DMS 273 treated with DMSO at 0.1 percent for 48 hours (cell line): ENCODE results near the gene TMEM255B.

Experiments
- DNase-seq: peaks from one replicate; lab custom pipeline; 2025; lab: John Stamatoyannopoulos, UW

TMEM255B gene

DNA sequence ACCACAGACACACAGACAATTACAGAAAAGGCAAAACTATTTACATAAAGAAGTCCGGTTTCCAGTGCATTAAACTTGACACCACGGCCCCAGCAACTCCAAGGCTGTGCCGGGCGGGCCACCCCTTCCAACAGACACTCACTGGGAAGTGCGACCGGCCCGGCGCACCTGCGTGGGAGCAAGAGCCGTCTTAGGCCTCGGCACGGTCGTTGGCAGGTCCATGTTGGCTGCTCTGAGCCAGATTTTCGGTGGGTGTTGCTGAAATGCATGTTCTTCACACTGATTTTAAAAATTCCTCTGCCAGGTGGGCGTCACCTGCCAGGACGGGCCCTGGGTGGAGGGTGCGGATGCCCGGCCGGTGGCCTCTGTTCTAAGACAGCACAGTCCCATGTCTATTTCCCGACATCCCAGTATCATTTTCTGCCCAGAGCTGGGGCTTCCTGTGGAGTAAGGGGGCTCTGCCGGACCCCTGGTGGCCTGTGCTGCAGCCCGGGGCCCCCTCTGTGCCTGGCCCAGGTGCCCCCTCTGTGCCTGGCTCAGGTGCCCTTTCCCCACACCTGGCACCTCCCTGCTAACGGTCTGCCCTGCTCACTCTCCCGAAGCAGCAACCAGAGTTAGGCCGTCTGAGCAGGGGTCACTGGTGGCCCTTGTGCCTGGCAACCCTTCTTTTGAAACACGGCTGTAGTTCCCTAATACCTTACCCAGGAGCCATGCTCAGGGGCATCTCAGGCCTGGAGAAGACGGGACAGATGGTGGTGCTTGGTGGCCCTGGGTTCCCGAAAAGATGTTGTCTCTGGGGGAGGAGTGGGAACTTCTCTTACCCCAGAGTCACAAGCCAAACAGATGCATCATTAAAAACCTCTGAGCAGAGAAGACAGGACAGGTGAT is 9.2 kb downstream of the TMEM255B start:
- no peak for DNase-seq

DNA sequence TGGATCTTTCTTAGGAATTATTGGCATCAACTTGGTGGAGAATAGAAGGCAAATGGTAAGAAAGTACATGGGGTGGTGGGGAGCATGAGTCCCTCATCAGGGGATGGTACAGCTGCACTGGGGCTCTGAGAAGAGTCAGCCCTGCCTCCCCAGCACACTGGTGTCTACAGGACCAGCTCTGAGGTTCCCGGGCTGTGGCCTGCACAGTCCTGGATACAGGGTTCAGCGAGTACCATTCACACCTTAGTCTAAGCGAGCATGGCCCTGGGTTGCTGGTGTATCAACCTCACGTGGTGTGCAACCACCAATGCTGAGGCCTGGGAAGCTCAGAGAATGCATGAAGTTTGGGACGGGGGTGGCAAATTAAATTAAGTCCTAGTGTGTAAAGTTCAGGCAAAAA is 10.1 kb downstream of the TMEM255B start:
- no peak for DNase-seq

DNA sequence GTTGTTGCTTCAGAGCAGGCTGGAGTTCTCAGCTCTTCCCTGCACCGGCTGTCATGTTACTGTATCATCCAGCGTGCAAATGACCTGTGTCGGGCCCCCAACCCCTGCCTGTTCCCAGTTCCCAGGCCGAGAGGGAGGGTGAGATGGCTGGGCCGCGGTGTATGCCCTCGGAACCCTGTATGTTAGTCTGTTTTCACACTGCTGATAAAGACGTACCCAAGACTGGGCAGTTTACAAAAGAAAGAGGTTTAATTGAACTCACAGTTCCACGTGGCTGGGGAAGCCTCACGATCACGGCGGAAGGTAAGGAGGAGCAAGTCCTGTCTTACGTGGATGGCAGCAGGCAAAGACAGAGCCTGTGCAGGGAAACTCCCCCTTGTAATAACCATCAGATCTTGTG is 10.9 kb downstream of the TMEM255B start:
- no peak for DNase-seq

DNA sequence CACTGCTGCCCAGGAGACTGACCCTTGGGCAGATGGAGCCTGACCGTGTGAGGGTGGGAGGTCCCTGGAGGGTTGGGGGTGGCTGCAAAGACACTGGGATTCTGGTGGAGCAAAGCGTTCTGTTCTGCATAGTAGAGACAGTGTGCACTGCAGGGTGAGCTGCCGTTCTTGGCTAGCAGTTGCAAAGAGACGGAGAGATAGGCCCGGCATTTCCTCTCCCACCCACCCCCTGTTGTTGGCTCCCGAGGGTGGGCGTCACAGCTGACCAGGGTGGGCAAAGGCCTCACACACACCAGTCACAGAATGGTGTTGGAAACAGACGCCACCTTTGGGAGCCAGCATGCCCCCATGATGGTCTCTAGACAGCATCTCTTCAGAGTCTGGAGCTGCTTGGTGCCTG is 11.4 kb downstream of the TMEM255B start:
- DNase-seq, result no peak

DNA sequence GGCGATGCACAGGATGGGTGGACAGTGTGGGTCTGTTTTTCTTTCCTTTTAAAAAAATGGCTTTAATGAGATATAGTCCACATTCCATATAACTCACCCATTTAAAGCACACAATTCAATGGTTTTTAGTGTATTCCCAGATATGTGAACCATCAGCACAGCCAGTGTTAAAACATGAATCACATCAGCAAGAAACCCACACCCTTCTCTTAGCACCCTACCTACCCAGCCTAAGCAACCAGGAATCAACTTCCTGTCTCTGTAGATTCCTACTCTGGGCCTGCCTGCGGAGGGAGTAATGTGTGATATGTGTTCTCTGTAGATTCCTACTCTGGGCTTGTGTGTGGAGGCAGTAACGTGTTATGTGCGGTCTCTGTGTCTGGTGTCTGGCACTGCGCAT is 11.9 kb downstream of the TMEM255B start:
- no peak for DNase-seq

DNA sequence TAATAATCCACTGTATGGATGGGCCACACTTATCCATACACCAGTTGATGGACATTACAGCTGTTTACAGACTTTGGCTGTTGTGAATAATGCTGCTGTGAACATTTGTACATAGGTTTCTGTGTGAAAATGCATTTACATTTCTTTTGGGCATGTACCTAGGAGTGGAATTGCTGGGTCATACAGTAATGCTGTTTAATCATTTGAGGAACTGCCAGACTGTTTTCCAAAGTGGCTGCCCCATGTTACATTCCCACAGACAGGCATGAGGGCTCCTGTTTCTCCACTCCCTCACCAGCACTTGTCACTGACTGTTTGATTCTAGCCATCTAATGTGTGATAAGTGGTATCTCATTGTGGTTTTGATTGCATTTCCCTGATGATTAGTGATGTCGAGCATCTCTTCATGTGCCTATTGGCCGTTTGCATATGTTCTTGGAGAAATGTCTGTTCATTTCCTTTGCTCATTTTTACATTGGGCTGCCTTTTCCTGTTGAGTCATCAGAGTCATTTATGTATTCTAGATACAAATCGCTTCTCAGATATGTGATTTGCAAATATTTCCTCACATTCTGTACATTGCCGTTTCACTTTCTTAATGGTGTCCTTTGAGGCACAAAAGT is 12.8 kb downstream of the TMEM255B start:
- DNase-seq, result no peak

DNA sequence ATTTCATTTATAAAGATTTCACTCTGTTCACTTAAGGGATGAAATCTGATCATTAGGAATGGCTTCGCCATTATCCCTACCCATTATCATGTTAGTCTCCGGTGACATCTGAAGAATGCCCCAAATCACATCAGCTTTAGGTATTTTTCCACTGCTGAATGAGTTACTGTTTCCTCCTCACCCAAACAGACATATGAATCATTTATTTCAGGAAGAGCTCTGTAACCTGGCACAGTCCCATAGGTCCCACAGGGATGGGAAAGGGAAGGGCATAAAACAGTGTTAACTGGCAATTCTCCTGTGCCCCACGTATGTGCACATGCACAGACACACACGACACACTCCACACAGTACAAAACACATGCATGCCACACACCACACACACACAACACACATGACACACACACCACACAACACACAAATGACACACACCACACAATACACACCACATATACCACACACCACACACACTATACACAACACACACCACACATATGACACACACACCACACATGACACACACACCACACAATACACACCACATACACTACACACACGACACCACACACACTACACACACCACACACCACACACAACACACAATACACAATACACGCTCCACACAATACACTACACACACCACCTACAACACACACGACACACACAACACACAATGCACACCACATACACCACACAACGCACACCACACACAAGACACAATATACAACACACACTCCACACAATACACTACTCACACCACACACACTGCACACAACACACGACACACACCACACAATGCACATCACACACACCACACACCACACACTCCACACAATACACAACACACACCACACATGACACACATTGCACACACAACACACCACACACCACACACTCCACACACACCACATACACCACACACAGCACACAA is 15.4 kb downstream of the TMEM255B start:
- DNase-seq, result no peak

DNA sequence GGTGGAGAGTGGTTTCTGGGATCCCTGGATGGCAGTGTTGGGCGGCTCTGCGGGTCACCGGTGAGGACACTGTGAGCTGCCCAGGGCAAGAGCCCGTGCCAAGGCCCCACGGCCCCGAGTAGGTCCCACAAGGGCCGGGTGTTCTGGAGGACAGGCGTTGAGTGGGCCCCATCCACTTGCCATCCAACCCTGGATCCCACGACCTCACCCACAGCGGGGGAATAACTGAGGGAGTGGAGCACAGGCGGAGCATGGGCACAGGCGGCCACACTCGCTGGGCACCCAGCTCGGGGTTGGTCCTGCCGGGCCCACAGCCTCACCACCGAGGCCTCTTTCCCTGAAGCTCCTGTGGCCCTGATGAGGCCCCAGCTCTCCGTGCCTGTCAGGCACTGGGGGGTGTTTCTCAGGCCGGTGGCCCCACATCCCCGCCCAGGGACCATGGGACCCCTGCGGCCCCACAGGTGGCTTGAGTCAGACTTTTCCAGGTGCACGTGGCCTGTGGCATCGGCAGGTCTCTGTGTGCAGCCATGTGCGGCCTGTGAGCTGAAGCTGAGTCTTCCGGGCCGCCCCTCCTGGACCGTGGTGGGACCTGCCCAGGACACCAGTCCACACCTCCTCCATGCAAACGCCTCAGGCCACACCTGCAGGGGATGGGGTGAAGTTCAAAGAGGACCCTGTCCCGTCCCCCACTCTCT is 16.6 kb downstream of the TMEM255B start:
- DNase-seq, result no peak

DNA sequence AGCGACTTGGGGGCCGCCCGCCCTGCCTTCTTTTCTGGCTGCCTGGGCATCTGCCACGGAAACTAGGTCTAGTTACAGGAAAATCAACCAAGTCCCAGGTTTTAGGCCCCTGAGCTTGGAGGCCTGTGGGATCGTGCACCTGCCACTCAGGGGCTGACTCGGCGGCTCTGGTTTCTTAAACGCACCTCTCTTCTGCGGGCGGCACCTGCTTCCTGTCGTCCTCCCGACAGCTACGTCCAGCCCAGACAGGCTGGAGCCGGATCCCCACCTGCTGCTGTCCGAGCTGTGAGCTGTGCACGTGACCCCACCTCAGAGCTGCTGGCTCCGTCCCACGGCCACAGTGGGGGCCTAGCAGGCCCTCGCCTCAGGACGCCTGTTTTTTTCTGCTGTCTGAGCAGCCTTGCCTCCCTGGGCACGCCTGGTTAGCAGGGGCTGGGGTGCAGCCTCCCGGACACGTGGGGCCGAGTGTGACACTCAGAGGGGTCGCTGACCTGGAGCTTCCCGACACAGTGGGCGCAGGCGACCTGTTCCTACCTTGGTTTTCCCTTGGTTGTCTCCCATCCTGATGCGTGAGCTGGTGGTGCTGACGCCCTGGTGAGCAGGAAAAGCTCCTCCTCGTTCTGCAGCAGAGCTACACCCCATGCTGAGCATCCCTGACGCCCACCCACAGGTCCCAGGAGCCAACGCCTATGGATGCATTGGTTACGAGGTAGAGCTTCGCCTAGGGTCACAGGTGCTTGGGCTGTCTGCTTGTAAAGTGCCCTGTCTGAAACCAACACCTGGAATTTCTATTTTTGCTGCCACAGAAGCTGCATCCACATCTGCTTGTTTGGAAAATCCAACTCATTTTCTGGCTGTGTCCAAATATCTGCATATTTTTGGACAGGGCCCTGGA is 17.5 kb downstream of the TMEM255B start:
- DNase-seq, result no peak

DNA sequence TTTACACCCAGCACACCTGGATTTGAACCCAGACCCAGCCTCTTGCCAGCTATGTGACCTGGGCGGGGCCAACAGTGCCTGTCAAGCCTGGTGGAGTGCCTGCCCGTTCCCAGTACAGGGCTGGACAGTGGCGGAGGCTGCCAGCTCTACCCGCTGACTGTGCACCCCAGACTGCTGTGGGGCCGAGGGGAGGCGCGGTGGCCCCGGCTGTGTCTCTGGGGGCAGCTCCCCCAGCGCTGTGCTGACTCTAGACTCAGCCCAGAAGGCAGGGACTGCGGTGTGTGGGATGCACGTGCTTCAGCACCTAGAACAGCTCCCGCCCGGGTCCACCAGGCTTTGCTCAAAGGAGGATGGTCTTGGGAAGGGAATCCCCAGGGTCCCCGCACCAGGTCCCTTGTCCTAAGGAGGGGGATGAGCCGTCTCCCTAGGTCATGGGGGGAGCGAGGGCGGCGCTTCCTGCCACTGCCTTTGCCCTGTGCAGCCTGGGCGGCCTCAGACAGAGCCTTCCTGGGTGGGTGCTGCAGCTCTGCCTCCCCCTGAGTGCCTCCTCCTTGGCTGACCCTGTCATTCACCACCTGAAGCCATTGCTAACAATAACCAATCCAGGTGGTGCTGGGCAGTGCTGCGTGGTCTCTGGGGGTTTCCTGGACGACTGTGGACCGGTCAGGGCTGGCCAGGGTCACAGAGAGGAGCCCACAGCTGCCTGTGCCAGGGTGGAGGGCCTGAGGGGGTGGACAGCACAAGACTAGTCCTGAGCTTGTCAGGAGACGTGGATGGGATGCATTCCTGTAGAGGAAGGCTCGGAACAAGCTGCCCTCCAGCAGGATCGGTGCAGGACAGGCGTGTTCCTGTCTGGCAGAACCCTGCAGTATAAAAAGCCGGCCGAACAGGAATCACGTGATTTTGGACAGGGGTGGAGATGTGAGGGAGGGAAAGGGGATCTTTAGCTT is 18.6 kb downstream of the TMEM255B start:
- no peak for DNase-seq

DNA sequence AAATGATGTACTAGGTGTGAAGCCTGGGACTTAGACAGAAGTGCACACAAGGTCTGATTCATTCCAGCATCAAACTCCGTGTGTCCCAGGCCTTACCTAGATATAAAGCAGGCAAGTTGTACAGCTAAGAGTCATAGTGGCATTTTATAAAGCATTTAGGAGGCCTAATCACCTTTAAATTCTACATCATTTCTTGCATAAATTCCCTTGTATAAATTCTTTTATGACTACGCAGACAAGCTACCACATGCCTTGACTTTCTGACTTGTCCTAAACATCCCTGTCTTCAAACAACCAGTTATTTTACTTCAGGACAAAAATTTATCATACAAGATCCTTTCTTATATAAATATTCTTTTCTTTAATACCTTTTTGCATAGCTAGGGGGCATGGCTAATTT is 22.5 kb downstream of the TMEM255B start:
- DNase-seq, result no peak

DNA sequence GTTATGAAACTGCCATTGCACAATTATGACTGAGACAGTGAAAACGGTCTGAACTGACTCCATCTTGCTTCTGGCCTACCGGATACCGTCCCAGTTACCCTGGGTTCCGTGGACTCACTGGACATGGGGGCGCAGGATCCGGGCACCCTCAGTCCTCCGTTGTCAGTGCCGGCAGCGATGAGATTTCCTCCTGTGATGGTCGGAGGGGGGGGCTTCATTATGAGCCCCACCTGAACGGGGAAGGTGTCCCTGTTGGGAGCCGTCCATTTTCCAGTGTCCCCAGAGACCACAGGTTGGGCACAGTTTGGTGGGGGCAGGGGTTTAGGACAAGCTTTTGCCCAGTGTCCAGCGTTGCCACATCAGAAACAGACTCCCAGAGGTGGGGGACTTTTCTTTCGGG is 23.4 kb downstream of the TMEM255B start:
- no peak for DNase-seq

DNA sequence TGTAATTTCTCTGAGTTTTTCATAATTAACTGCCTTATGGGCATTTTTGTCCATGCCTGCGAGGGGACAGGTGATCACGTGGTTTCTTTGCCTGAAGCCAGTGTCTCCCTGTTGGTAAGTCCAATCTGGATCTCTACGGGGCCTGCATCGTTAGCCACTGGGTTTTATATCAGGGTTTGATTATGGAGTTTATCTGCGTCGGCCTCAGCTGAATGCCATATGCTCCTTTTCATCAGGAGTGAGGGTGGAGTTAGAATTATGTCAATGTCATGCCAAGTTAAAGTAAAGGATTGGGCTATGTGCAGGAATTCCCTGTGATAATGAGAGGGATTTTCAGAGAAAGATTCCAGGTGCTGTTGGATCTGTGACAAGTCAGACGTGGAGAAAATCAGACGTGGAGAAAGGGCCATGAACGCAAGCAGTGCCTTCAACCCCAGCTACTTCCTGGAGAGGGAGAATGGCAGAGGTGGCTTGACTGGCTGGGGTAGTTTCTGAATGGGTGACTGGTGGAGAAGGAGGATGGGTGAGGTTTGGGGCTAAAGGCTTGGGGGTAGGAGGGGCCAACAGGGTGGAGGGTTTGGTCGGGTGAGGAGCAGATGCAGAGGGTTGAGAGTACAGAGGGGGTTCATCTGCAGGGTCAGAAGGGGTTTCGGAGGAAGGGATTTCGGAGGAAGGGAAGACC is 24.3 kb downstream of the TMEM255B start:
- DNase-seq, result no peak

DNA sequence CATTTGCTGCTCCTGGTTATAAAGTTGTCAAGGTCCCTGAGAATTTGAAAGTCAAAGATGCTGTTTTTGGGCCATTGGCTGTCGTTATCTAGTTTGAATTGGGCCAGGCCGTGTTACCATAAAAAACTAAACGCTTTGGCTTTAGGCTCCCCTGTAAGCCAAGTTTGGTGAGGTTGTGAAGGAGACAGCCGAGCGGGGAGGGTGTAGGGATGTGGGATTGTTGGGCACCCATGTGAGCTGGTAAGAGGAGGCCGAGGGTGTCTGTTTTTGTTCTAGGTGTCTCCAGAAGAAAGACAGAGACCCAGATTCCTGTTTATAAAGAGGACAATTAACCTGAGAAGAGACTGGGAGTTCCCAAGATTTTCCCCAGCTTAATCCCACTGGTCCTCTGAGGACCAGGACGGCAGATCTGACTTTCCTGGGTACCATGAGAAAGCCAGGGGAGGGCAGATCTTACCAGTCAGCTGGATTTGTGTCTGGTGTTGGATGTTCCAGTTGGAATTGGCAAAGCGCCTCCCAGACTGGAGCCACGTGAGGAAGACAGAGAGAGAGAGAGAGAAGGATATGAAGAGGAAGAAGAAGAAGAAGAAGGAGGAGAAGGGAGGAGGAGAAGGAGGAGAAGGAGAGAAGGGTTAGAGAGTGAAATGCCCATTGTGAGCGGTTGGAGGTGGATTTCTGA is 25.1 kb downstream of the TMEM255B start:
- no peak for DNase-seq

DNA sequence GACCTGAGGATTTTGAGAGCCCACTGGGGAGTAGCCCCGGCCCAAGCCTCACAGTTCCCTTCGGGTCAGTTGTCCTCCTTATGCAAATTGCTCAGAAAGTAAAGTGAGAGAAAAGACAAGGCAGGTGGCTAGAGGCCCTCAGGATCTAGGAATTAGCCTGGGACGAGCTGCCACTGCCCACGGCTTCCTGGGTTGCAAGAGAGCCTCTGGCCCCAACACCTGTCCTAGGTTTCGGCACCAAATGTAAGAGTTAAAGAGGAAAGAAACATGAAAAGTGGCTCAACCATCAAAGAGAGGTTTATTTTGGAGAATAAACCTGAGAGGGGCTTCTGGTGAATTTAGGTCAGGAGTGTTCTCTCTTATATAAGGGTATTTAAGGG is 25.6 kb downstream of the TMEM255B start:
- DNase-seq, result no peak

DNA sequence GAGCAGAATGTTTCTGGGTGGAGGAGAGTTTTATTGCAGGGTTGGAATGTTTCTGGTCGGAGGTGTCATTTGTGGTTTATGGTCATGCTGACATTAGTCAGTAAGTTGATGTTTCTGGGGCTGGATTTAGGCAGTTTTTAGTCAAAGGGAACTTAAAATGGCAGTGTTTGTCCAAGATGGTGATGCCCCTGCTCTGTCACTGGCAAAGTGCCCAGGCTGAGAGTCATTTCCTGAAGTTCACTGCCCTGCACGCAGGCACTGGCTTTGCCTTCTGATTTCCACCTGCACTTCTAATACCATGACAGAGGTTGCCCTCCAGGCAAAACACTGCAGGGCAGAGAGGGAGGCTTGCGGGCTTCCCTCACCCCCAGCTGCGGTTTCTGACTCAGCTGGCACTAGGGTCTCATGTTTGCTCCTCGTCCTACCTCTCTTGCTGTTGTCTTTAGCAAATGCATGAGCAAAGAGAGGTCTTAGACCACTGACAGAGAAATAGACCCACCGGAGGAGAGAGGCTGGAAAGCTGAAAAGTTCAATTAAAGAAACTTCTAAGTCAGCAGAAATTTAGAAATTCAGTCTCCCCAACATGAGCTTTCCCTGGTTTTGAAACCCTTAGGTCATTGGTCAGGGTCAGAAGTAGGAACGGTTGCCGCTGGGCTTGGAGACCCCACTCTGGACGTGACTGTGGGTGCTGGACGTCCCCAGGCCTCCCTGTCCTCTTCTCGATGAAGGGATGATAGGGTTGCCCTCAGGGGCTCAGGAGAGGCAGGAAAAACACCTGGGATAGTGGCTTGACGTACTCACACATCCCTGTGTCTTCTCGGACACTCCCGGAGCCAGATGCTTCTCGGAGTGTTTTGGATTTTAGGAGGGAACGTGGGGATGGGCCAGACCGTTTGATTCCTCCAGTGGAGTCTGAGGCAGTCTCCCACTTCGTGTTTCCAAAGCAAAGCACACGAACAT is 26.3 kb downstream of the TMEM255B start:
- no peak for DNase-seq

DNA sequence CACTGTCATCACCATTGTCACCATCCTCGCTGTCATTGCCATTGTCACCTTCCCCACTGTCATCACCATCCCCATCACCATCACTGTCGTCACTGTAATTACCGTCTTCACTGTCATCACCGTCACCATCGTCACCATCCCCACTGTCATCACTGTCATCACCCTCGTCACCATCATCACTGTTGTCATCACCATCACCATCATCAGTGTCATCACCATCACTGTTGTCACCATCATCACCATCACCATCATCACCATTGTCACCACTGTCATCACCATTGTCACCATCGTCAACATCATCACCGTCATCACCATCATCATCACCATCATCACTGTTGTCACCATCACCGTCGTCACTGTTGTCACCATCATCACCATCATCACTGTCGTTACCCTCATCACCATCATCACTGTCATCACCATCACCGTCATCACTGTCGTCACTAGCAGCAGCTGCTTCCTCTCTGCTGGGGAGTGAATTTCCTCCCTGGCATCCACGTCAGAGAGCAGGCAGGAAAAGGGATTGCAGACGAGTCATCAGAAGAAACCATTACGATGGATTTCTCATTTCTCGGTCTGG is 27.3 kb downstream of the TMEM255B start:
- no peak for DNase-seq
